ENCODE results near the gene DOCK11. TPM values are rescaled to one million over a fixed set of nuclear protein-coding genes. Genes with fewer than 3 reads are reported as not detected.
A peak's percentile ranks its signal among the peaks of the same experiment; 100 is the strongest.

DOCK11 gene
- polyA plus RNA-seq, 3 donors, result 20.8 to 39.7 (median 34.8) TPM

DNA sequence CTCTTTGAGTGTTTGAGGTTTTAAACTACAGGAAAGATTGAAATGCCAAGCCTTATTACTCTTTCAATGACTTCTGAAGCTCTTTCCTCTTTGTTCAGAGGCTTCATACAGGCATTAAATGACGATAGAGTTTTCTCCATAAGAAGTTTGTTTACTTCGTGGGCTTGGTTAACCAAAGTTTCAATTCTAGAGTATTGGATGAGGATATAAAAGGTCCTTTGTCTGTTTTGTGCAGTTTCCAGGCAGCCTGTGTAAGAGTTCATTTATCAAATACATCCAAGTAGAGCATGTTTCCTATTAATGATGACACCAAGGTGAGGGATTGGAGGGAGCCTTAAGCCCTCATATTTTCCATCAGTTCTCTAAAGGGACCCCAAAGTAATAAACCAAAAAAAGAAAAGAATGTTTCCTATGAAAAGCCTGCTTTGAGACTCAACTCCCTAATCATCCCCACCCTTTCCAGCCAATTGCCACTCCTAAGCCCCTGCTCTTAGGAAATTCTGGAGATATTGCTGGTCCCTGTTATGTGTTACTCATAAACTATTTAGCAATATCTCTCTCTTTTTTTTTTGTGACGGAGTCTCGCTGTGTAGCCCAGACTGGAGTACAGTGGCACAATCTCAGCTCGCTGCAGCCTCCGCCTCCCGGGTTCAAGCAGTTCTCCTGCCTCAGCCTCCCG is 125.6 kb downstream of the DOCK11 start:
- Histone ChIP-seq H3K4me1 (ENCODE audit: control insufficient read depth in 1 of 2, insufficient read depth in 2 of 2, low read length in 2 of 2) (no peaks in the 10 kb centered on the region), H3K9ac (ENCODE audit: insufficient read depth, low read length, poor library complexity, severe bottlenecking) (no peak overlapping the region), H3K4me3 (replicated peaks in 1 of 3; ENCODE audit: low read depth in 2 of 3, low read length in 3 of 3) (no peak overlapping the region), H3K79me2 (ENCODE audit: insufficient read depth, low read length) (no peaks in the 10 kb centered on the region), H3K27me3 (ENCODE audit: control insufficient read depth in 2 of 2, insufficient read depth in 2 of 2, low read length in 2 of 2) (no peaks in the 10 kb centered on the region), H4K20me1 (ENCODE audit: insufficient read depth, low read length) (peaks cover 26% of the 10 kb centered on the region), H3K36me3 (replicated peaks in 1 of 2; ENCODE audit: control insufficient read depth in 1 of 2, insufficient read depth in 2 of 2, low read length in 2 of 2) (peaks cover 51 to 80% of the 10 kb centered on the region in 2 donors), H3K9me3 (replicated peaks in 1 of 2; ENCODE audit: control insufficient read depth in 1 of 2, insufficient read depth in 1 of 2, low read length in 2 of 2) (no peaks in the 10 kb centered on the region), H3K4me2 (replicated peaks; ENCODE audit: extremely low read depth, low read length, poor library complexity, severe bottlenecking) (no peak overlapping the region), H2AFZ (ENCODE audit: insufficient read depth, low read depth, low read length, poor library complexity, severe bottlenecking) (no peak overlapping the region), H3K27ac (ENCODE audit: low read depth in 1 of 2, low read length in 2 of 2) (no peak overlapping the region)
- Mint-ChIP-seq H3K4me1 (no peaks in the 10 kb centered on the region), H3K9me3 (no peaks in the 10 kb centered on the region), H3K36me3 (peaks cover 22 to 56% of the 10 kb centered on the region in 2 donors), H3K27me3 (ENCODE audit: low read depth in 3 of 3) (peaks cover 0 to 7% (median 0%) of the 10 kb centered on the region in 3 donors), H3K4me3 (no peak overlapping the region), H3K27ac (no peak overlapping the region)
- DNase-seq, result peak in 1 of 3 donors; percentile 10
- TF ChIP-seq, protein P1, sequence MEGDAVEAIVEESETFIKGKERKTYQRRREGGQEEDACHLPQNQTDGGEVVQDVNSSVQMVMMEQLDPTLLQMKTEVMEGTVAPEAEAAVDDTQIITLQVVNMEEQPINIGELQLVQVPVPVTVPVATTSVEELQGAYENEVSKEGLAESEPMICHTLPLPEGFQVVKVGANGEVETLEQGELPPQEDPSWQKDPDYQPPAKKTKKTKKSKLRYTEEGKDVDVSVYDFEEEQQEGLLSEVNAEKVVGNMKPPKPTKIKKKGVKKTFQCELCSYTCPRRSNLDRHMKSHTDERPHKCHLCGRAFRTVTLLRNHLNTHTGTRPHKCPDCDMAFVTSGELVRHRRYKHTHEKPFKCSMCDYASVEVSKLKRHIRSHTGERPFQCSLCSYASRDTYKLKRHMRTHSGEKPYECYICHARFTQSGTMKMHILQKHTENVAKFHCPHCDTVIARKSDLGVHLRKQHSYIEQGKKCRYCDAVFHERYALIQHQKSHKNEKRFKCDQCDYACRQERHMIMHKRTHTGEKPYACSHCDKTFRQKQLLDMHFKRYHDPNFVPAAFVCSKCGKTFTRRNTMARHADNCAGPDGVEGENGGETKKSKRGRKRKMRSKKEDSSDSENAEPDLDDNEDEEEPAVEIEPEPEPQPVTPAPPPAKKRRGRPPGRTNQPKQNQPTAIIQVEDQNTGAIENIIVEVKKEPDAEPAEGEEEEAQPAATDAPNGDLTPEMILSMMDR (IDR thresholded peaks at IDR 0.05), result no peak
- intact Hi-C loops (cut with micrococcal nuclease), result no loop called here
- no CpG with 5 or more reads among the region's 8 CpGs for WGBS (ENCODE audit: insufficient coverage)

DNA sequence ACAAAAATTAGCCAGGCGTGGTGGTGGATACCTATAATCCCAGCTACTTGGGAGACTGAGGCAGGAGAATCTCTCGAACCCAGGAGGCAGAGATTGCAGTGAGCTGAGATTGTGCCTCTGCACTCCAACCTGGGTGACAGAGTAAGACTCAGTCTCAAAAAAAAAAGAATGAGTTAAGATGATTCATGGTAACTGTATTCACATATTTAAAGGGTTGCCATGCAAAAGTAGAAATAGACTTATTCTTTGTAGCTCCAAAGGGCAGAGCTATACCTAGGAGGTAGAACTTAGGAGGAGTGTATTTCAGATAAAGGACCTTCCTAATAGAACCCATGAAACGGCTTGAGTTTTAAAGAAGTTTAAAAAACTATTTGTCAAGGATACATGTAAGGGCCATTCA is 127.4 kb downstream of the DOCK11 start:
- Mint-ChIP-seq H3K4me1 (no peaks in the 10 kb centered on the region), H3K27ac (no peak overlapping the region), H3K36me3 (peaks cover 25 to 54% of the 10 kb centered on the region in 2 donors), H3K9me3 (no peaks in the 10 kb centered on the region), H3K4me3 (no peak overlapping the region), H3K27me3 (ENCODE audit: low read depth in 3 of 3) (peaks cover 0 to 5% (median 0%) of the 10 kb centered on the region in 3 donors)
- Histone ChIP-seq H3K79me2 (ENCODE audit: insufficient read depth, low read length) (no peaks in the 10 kb centered on the region), H3K36me3 (replicated peaks in 1 of 2; ENCODE audit: control insufficient read depth in 1 of 2, insufficient read depth in 2 of 2, low read length in 2 of 2) (peaks cover 53 to 88% of the 10 kb centered on the region in 2 donors), H3K9ac (ENCODE audit: insufficient read depth, low read length, poor library complexity, severe bottlenecking) (no peak overlapping the region), H4K20me1 (ENCODE audit: insufficient read depth, low read length) (peaks cover 24% of the 10 kb centered on the region), H3K9me3 (replicated peaks in 1 of 2; ENCODE audit: control insufficient read depth in 1 of 2, insufficient read depth in 1 of 2, low read length in 2 of 2) (no peaks in the 10 kb centered on the region), H3K27me3 (ENCODE audit: control insufficient read depth in 2 of 2, insufficient read depth in 2 of 2, low read length in 2 of 2) (no peaks in the 10 kb centered on the region), H3K4me3 (replicated peaks in 1 of 3; ENCODE audit: low read depth in 2 of 3, low read length in 3 of 3) (no peak overlapping the region), H3K4me1 (ENCODE audit: control insufficient read depth in 1 of 2, insufficient read depth in 2 of 2, low read length in 2 of 2) (no peaks in the 10 kb centered on the region), H3K4me2 (replicated peaks; ENCODE audit: extremely low read depth, low read length, poor library complexity, severe bottlenecking) (no peak overlapping the region), H3K27ac (ENCODE audit: low read depth in 1 of 2, low read length in 2 of 2) (no peak overlapping the region), H2AFZ (ENCODE audit: insufficient read depth, low read depth, low read length, poor library complexity, severe bottlenecking) (no peak overlapping the region)
- WGBS (ENCODE audit: insufficient coverage), result 100% methylated on average over 1 of the region's 3 CpGs
- DNase-seq, result no peak
- TF ChIP-seq, protein P1 (IDR thresholded peaks at IDR 0.05), result no peak
- intact Hi-C loops (cut with micrococcal nuclease), result no loop called here

Data from CD14-positive monocyte (primary cell).